Ovary (tissue), 3 donors: ENCODE results near the gene SET.

ENCODE experiments used
- CTCF ChIP-seq, 3 donors: fragments of 450-650 bp in 2 of 3; fragments of 200-600 bp in 1 of 3; IDR thresholded peaks; one replicate each; pipeline versions ENCODE4 v1.5.1 to v1.8.0; 2016 to 2022; ENCODE audit warnings: antibody characterized with exemption in 3 of 3, mild to moderate bottlenecking in 1 of 3
- EP300 ChIP-seq: sonication (generic); formaldehyde crosslinking; IDR thresholded peaks from one replicate; pipeline ENCODE4 v1.6.1; 2017; ENCODE audit warnings: antibody characterized with exemption
- POLR2A ChIP-seq: fragments of 450-650 bp; IDR thresholded peaks from one replicate; pipeline ENCODE4 v1.6.1; 2017; ENCODE audit warnings: antibody characterized with exemption, mild to moderate bottlenecking, moderate library complexity
- donor health status: DM: no; HTN: no; CAD: no.

DNA sequence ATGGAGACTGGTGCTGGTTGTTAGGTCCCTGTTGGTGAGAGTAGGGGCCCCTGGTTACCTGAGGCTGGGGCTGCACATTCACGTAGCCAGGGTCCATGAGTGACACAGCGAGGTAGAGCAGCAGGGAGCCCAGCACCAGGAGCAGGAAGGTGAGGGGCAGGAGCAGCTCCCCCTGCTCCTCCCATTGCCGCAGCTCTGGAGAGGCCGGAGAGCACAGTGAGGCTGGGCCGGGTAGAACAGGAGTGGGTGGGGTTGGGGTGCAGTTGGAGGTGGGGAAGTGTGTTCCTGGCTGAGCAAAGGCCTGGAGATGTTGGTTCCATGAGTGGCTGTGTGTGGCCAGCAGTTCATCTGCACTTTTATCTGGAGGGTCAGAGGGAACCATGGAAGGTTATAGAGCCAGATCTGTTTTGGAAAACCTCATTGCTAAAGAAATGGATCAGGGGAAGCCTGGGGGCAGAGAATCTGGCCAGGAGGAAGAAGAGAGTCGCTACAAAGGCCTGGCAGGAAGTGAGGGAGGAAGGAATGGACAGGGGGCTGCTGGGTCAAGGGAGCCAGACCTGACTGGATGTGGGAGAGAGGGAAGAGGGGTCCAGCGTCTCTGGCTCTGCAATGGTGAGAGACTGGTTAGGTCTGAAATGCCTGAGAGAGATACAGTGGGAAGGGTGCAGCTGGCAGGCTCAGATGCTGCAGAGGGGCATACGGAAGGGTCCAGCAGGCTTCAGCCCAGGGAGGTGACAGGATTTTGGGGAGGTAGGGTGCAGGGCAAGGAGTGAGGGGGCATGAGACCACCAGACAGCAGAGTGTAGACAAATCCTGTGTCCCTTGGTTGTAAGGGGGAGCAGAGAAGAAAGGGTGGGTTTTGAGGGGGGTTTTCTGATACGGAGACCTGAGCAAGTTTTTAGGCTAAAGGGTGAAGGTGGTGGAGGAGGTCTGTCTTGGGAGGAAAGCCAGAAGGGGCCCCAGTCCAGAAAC, 33.6 kb downstream of the SET start:
- TF ChIP-seq EP300 (no peak), POLR2A (no peak), CTCF (IDR thresholded peaks at IDR 0.05) (no peak)
